SIG-M5 treated with dmso at 0.1 percent for 504 hours (cell line): Measurements from ENCODE around the gene RPN2.
"Not testable (repeated sequence)": the region's sequence is repeated elsewhere in the genome, so short reads cannot be mapped to it uniquely, and the experiment has no call there.

ENCODE experiments used
- DNase-seq: peaks from one replicate; lab custom pipeline; 2025; ENCODE audit not compliant: unreplicated experiment; lab: John Stamatoyannopoulos, UW

RPN2 gene

DNA sequence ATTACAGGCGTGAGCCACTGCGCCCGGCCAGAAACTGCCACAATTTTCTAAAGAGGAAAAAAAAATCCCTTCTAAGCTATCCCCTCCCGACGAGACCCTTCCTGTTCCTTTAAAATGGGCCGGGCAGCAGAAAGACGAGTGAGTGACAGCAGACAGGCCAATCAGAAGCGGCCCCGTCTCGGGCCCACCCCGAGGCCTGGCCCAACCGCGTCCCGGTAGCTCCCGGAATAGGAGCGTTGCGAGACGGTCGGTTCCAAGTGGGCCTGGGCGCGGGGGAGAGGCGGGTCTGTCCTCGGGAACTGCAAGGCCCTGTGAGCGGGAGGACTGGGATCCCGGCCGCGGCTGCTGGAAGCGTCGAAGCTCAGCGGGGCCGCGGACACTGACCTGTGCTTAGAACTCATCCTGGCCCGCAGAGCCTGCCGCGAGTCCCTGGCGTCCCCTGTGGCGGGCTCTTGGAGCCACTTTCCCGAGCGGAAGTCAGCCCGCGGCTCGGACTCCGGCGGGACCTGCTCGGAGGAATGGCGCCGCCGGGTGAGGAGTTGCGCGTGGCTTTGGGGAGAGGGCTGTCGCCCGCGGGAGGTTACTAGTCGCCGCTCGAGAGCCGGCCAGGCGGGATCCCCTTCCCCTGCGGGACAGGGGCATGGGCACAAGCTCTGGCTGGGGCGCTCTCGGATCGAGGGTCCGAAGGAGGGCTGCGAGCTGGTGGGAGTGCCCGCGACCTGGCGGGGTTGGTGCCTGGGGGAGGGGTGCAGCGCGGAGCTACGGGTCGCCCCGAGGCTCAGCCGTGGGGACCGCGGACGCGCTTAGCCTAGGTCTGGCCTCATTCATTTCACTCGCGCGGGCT is at the start of gene RPN2, which contains the start of gene MROH8:
Gene RPN2 (plus strand): TSS at position 492 of the 844 bp plus-strand sequence. CDS start 27 bp downstream, at position 519.
Gene MROH8 (minus strand): TSS at position 710 of the 844 bp plus-strand sequence.
- DNase-seq, result peak; percentile 98

DNA sequence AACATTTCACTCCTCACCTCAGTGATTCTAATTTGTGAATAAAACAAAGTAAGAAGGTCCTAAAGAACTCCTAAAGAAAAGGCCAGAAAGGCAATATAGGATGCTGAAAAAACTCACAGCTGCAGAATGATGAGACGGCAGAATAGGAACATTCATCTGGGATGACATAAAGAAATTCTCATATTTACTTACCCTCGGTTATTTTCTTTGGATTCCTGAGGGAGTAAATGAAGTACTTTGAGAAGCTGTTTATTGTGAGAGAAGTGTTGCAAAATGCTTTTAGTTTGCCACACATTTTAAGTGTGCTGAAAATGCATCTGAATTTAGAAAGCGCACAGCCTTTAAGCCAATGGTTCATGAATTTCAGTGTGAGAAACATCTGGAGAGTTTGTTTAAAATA is 47.6 kb upstream of the RPN2 start:
- DNase-seq, result no peak

DNA sequence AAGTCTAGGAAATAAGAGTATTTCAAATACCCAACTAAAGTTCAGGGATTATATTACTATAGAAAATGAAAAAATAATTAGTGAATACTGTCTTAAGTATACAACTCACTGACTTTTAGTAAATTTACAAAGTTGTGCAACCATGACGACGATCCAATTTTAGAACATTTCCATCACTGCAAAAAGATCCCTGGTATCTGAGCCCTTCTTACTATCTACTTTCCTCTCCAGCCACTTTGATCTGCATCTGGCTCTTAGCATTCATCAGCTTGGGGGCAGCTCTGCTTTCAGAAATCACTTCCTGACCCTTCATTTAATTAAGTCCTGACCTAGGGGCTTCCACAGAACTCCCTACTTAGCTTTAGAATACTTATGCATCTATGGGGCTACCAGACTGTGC is 45.2 kb upstream of the RPN2 start:
- no peak for DNase-seq

DNA sequence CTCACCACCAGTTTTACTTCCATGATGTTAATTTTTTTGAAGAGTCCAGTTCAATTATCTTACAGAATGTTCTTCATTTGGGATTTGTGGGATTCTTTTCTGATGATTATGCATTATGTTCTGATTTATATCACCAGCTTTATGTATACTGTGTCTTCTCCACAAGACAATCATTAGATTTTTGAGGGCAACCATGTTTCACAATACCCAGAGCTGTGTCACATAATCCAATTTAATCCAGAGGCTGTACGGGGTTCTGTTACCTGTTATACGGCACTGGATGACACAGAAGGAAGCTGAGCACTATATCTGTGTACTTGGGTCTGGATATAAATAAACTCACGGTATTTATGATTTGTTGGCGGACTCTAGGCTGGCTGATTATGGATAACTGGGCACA is 41.6 kb upstream of the RPN2 start:
- no peak for DNase-seq

DNA sequence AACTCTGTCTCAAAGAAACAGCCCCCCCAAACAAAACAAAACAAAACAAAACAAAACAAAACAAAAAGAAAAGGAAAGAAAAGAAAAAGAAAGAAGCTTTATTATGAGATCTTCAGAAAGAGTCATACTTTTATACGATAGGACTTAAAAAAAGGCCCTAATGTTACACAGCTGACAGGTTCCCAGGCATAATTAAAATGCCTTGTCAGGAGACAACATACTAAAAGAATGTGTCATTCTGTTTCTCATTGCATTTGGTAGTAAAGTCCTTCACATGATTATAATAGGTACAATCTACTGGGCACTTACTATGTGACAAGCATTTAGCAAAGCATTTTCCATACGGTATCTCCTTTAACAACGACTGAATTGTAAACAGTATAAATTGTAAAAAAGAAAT is 36.4 kb upstream of the RPN2 start:
- DNase-seq, result no peak

DNA sequence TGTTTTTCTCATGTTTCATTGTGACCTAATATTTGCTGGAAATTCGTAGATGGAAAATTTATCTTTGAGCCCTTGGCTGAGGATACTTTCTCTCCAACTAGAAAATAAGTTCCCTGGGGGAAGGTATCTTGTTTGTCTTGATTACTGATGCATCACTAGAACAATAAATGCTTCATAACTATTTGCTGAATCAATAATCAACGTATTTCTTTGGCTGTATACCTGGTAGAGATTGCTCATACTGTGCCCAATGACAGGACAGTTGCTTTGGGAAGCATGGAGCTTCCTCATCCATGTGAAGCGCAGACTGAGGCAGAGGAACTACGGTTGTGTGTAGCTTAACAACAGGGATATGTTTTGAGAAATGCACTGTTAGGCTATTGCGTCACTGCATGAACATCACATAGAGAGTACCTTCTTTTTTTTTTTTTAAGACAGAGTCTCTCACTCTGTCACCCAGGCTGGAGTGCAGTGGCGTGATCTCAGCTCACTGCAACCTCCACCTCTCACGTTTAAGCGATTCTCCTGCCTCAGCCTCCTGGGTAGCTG is 34.2 kb upstream of the RPN2 start:
- peak; percentile 43 for DNase-seq

DNA sequence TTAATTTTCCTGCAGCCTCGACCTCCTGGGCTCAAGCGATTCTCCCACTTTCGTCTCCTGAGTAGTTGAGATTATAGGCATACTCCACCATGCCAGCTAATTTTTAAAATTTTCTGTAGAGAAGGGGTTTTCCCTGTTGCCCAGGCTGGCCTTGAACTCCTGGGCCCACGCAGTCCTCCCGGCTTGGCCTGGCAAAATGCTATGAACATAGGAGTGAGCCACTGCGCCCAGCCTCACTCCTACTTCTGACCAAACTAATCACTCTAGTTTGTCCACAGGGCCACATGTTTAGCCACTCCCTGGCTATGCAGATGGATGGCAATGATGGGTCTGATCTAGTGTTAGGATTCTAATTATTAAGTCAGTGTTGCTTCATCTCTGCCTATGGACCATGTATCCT is 31.9 kb upstream of the RPN2 start:
- no peak for DNase-seq

DNA sequence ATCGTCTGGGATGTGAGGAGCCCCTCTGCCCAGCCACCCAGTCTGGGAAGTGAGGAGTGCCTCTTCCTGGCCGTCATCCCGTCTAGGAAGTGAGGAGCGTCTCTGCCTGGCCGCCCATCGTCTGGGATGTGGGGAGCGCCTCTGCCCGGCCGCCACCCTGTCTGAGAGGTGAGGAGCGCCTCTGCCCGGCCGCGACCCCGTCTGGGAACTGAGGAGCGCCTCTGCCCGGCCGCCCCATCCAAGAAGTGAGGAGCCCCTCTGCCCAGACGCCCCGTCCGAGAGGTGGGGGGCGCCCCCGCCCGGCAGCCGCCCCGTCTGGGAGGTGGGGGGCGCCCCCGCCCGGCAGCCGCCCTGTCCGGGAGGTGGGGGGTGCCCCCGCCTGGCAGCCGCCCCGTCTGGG is 28.3 kb upstream of the RPN2 start:
- DNase-seq, result not testable (repeated sequence)

DNA sequence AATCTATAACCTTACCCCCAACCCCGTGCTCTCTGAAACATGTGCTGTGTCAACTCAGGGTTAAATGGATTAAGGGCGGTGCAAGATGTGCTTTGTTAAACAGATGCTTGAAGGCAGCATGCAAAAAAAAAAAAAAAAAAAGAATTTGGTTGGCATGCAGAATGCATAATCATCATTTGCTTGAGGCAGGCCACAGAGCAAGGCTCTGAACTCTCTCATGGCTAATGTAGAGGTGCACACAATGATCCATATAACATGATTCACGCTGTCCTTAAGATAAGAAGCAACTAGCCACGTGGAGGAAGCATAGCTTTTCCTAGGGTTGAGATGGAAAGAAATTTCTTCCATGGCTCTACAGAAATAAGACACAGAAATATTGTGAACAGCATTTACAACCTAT is 27.6 kb upstream of the RPN2 start:
- no peak for DNase-seq

DNA sequence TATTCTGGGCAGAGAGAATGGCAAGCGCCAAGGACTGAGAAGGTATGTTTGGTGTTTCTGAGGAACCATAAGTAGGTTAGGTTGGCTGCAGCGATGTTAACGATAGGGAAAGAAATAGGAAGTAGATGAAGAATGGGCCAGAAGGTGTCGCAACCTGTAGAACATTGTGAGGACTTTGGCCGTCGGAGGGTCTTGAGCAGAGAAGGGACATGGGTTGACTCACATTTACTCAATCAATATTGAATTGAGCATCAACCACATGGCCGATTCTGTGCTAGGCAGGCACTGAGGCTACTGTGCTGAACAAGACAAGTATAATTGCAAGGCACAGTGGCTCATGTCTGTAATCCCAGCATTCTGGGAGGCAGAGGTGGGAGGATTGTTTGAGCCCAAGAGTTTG is 26.8 kb upstream of the RPN2 start:
- peak; percentile 65 for DNase-seq

DNA sequence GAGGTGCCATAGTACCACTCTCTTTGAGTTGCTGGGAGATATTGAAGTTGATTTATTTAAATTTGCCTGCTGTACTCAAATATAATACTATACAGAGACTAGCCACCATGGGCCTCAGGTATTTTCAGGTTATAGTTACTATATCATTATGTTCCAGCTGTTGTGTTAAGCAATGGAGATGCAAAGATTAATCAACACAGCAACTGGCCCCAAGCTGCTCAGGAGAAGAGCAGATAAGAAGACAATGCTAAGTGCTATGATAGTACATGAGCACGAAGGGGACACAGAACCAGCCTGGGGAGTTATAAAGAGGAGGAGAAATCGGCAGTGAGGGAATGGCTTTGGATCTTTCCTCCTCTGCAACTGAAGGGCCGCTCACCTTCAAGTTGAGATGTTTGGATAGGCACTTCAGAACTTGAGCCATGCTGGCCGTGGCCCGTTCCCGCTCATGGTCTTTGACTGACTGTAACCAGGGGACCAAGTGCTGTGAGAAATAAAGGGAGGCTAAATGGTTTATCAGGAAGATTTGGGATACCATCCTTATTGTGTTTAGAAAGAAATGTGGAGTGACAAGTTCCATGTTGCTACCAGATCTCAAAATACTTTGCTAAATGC is 24.3 kb upstream of the RPN2 start:
- no peak for DNase-seq

DNA sequence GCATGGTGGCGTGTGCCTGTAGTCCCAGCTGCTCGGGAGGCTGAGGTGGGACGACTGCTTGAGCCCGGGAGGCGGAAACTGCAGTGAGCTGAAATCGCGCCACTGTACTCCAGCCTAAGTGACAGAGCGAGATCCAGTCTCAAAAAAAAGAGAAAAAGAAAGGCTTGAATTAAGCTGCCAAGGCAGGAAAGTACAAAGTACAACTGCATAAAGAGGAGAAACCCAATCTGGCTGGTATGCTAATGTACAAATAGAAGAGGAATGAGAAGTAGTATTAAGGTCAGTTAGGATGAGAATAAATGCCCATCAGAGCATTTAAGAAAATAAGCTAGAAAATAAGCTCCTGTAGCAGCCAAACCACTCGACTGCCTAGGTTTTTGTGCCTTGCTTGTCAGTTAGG is 23.1 kb upstream of the RPN2 start:
- no peak for DNase-seq

DNA sequence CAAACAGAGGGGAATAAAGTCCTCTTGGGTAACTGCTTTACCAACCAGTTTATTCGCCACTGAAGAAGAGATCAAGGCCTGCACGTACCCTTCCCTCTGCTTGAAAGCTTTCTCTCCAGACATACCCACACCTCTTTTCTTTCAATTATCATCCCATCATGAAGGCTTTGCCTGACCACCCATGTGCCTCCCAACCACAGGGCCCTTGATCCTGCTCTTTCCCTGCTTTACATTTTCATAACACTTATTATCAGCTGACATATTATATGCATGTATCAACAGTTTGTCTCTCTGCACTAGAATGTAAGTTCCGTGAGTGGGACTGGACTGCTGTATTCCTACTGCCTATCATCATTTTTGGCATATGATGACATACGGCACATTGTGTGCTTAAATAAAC is 20.9 kb upstream of the RPN2 start:
- no peak for DNase-seq

DNA sequence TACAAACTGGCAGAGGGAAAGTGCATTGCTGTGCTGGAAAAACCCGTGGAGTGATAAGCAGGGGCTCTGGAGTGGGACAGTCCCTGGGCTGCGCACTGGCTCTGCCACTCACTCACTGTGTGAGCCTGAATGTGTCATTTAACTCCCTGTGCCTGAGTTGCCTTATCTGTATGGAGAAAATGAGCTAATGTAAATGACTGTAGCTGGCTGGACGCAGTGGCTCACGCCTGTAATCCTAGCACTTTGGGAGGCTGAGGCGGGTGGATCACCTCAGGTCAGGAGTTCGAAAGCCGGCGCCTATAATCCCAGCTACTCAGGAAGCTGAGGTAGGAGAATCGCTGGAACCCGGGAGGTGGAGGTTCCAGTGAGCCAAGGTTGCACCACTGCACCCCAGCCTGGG is 18.4 kb upstream of the RPN2 start:
- no peak for DNase-seq

DNA sequence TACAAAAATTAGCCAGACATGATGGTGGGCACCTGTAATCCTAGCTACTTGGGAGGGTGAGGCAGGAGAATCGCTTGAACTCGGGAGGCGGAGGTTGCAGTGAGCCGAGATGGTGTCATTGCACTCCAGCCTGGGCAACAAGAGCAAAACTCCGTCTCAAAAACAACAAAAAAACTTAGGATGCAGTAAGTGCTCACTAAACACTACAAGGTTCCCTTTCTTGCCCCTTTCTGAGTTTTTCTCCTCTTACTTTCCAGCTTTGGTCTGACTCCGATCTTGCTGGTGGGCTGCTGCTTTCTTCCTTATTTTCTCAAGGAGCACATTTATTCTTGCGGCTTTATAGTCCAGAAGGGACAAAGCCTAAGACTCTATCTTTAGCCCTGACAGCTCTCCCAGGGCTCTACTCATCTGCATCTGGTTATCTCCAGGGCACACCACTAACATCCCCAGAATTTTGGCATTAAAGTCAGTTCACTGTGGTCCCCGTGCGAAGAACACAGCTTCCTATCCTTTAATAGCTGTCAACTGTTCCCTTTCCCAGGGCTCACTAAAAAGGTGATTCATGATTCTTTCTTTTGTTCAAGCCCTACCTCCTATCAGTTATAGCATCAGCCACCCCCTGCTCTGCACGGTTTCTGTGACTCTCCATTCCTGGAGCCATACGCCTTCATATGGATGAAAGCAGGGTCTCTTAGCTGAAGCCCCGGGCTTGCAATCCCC is 17.1 kb upstream of the RPN2 start:
- DNase-seq, result no peak

DNA sequence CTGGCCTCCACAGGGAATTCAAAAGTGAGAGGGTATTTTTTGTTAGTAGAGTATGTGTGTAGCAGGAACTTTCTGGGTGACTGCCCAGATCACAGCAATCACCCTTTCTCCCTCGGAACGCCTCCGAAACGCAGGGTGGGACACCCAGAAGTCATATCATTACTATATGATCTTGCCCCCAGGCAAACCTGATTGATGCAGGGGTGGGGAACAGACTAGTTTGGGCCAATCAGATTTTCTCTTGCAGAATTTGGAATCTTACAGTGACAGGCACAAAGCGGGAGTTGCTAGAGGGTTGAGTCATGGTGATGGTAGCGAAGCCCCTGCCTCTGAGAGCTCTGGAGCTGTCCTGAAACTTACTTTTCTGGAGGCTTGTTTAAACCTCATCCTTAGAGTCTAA is 16.5 kb upstream of the RPN2 start:
- no peak for DNase-seq

DNA sequence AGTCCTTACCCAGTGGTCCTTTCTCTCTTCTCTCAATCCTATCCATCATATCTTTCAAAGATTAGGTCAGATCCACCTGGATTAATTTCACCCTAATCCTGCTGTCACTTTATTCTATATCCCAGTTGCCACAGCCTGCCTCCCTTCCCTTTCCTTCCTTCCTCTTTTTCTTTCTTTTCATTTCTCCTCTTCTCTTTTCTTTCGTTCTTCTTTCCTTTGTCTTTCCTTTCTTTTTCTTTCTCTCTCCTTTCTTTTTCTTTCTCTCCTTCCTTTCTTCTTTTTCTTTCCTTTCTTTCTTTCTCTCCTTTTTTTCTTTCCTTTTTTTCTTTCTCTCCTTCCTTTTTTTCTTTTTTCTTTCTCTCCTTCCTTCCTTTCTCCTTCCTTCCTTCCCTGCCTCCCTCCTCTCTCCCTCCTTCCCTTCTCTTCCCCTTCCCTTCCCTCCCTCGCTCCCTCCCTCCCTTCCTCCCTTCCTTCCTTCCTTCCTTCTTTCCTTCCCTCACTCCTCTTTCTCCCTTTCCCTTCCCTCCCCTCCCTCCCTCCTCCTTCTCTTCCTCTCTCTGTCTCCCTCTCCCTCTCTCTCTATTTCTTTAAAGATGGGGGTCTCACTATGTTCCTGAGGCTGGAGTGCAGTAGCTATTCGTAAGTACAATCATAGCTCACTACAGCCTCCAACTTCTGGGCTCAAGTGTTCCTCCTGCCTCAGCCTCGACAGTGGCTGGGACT is 15.1 kb upstream of the RPN2 start:
- DNase-seq, result no peak

DNA sequence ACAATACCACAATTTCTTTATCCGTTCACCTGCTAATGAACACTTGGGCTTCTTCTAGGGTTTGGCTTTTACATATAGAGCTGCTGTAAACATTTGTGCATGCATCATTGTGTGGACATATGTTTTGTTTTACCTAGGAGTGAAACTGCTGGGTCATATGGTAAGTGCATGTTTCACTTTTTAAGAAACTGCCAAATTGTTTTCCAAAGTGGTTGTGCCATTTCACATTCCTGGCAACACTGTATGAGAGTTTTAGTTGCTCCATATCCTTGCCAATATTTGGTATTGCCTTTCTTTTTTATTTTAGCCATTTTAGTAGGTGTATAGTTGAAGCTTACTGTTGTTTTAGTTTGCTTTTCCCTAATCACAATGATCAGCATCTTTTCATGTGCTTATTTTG is 14.1 kb upstream of the RPN2 start:
- no peak for DNase-seq

DNA sequence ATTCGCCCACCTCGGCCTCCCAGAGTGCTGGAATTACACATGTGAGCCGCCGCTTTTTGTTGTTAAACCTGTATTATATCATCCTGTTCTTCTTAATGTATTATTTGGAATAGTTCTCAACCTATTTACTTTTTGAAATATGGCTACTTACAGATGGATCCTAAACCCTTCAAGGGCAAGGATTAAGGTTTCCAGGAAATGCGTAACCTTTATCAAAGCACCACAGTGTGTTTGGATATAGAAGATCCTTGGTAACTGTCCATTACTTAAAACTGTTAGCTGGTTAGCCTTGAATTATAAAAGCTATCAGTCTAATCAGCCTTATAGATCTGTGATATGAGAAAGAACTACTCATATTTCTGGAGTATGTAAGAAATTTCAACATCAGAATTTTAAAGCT is 12.3 kb upstream of the RPN2 start:
- DNase-seq, result no peak

DNA sequence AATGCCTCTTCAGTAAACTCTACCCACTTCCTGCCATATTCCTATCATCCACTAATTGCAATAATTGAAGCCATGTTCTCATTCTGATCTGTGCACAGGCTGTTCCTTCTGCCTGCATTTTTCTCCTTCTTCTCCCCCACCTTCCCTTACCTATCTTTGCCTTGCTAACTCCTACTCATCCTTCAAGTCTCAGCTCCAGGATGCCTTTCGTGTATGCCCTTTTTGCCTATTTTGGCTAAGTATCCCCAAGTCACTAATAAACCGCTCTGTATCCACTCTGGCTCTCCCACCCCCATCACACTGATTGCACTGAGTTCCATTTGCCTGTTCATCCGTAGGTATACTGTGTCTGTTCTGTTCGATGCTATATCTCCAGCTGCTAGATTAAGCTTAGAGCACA is 6.3 kb upstream of the RPN2 start:
- no peak for DNase-seq
